Upper lobe of left lung (tissue), 6 donors: ENCODE measurements around the gene MAK. TPM values are rescaled to one million over a fixed set of nuclear protein-coding genes. Genes with fewer than 3 reads are reported as not detected.
"Not testable (repeated sequence)": the region's sequence is repeated elsewhere in the genome, so short reads cannot be mapped to it uniquely, and the experiment has no call there.

Source experiments
- ATAC-seq, 2 donors: fragments of 200-7000 bp; cut with Tn5 transposase; one replicate each; pipeline ENCODE4 v1.9.1; 2022; ENCODE audit warnings: mild to moderate bottlenecking in 2 of 2, moderate library complexity in 2 of 2; ENCODE audit not compliant: low FRiP score in 2 of 2
- DNase-seq, 2 donors: peaks; one replicate each; pipeline ENCODE4 v3.0.0-alpha.2; 2019 to 2020
- H3K27ac ChIP-seq, 4 donors: fragments of 200-600 bp; sonication (generic); one replicate each; pipeline ENCODE4 v1.5.1; 2016 to 2019
- H3K27me3 ChIP-seq, 4 donors: fragments of 200-600 bp; sonication (generic); one replicate each; pipeline ENCODE4 v1.5.1; 2017 to 2019
- H3K36me3 ChIP-seq, 4 donors: fragments of 200-600 bp; sonication (generic); one replicate each; pipeline ENCODE4 v1.5.1; 2016 to 2019
- H3K4me1 ChIP-seq, 4 donors: fragments of 200-600 bp; sonication (generic); one replicate each; pipeline ENCODE4 v1.5.1; 2018 to 2019
- H3K4me3 ChIP-seq, 4 donors: fragments of 200-600 bp; sonication (generic); one replicate each; pipeline ENCODE4 v1.5.1; 2017 to 2019; ENCODE audit warnings: mild to moderate bottlenecking in 2 of 4, moderate library complexity in 1 of 4
- H3K9me3 ChIP-seq, 4 donors: fragments of 200-600 bp; sonication (generic); one replicate each; pipeline ENCODE4 v1.5.1; 2018 to 2019
- CTCF ChIP-seq, 6 experiments: fragments of 450-650 bp in 4 of 6; fragments of 200-600 bp in 2 of 6; sonication (generic) in 2 of 6; IDR thresholded peaks; one replicate each; pipeline ENCODE4 v1.5.1; 2016 to 2019; ENCODE audit warnings: antibody characterized with exemption in 6 of 6
- EP300 ChIP-seq, 4 donors: sonication (generic); formaldehyde crosslinking; IDR thresholded peaks; one replicate each; pipeline ENCODE4 v1.5.1; 2017; ENCODE audit warnings: antibody characterized with exemption in 4 of 4, control low read depth in 2 of 4
- POLR2A ChIP-seq, 4 donors: fragments of 450-650 bp; IDR thresholded peaks; one replicate each; pipeline ENCODE4 v1.5.1; 2016 to 2017; ENCODE audit warnings: antibody characterized with exemption in 4 of 4, mild to moderate bottlenecking in 2 of 4
- POLR2AphosphoS5 ChIP-seq, 2 donors: sonication (generic); formaldehyde crosslinking; IDR thresholded peaks; one replicate each; pipeline ENCODE4 v1.5.1; 2017; ENCODE audit warnings: antibody characterized with exemption in 2 of 2
- WGBS, 2 donors: methylation state at CpG; one replicate each; pipeline ENCODE4 v1.1.5; 2017 to 2018; 5-methylcytosine and 5-hydroxymethylcytosine counted together
- total RNA-seq, 6 donors: library from RNA; depleted of rRNA in 4 of 6; stranded (reverse); fragments of >200 nt in 4 of 6; gene quantifications; one replicate each; pipeline versions ENCODE4 v1.1.0 to v1.2.1, GENCODE V29; 2016 to 2021
- donor health status: DM: no; HTN: no; CAD: no; lungs with moderate emphysema.
- donor health status: DM: no; HTN: yes; CAD: no; lungs with severe emphysema.

The MAK gene
- total RNA-seq, 6 donors from 2014 or later: 0.57 to 5.3 (median 1.8) TPM; not detected in 1

GRCh38 chr6:10746915-10747250 lies 91.5 kb downstream of the MAK start:
- ATAC-seq (no peak), DNase-seq (no peak)
- Histone ChIP-seq H3K9me3 (no peaks in the 10 kb centered on the region), H3K27me3 (no peaks in the 10 kb centered on the region), H3K27ac (peak overlapping the region; percentile 59 to 89 (median 86)), H3K36me3 (peaks cover 0 to 21% (median 9%) of the 10 kb centered on the region in 4 donors), H3K4me3 (peak overlapping the region in 3 of 4 donors; percentile 62 to 85 (median 74)), H3K4me1 (peaks cover 20 to 33% (median 25%) of the 10 kb centered on the region in 4 donors)
- TF ChIP-seq POLR2A (IDR thresholded peaks at IDR 0.05): no peak
- no peak for TF ChIP-seq CTCF (IDR thresholded peaks at IDR 0.05)
- TF ChIP-seq POLR2AphosphoS5 (IDR thresholded peaks at IDR 0.05): no peak
- no peak for TF ChIP-seq EP300 (IDR thresholded peaks at IDR 0.05)
- 31 to 32% methylated on average over 9 of the region's 9 CpGs for WGBS, 2 donors

- no peak for ATAC-seq
- DNase-seq: no peak
- H3K4me3 ChIP-seq: no peak overlapping the region
- TF ChIP-seq CTCF (IDR thresholded peaks at IDR 0.05): no peak
- no peak for TF ChIP-seq EP300 (IDR thresholded peaks at IDR 0.05)
- TF ChIP-seq POLR2A (IDR thresholded peaks at IDR 0.05): no peak
- TF ChIP-seq POLR2AphosphoS5 (IDR thresholded peaks at IDR 0.05): no peak
- H3K27me3 ChIP-seq: no peaks in the 10 kb centered on the region
- WGBS, 2 donors: 88 to 91% methylated on average over 5 of the region's 5 CpGs
- H3K36me3 ChIP-seq: peaks cover 0 to 6% (median 0%) of the 10 kb centered on the region in 4 donors
- H3K9me3 ChIP-seq: no peaks in the 10 kb centered on the region
- H3K27ac ChIP-seq: no peak overlapping the region
- peaks cover 20 to 30% (median 25%) of the 10 kb centered on the region in 4 donors for H3K4me1 ChIP-seq
Measured at GRCh38 chr6:10745116-10745515, 93.2 kb downstream of the MAK start.

- H3K4me3 ChIP-seq: no peak overlapping the region
- no peak for TF ChIP-seq CTCF (IDR thresholded peaks at IDR 0.05)
- no peak for TF ChIP-seq EP300 (IDR thresholded peaks at IDR 0.05)
- H3K9me3 ChIP-seq: no peaks in the 10 kb centered on the region
- ATAC-seq: no peak
- no peak for DNase-seq
- H3K27ac ChIP-seq: no peak overlapping the region
- 74 to 88% methylated on average over 5 to 6 of the region's 6 CpGs for WGBS, 2 donors
- peaks cover 0 to 5% (median 0%) of the 10 kb centered on the region in 4 donors for H3K36me3 ChIP-seq
- no peaks in the 10 kb centered on the region for H3K27me3 ChIP-seq
- peaks cover 4 to 14% (median 11%) of the 10 kb centered on the region in 4 donors for H3K4me1 ChIP-seq
Measured at GRCh38 chr6:10743515-10743914, 94.8 kb downstream of the MAK start.

GRCh38 chr6:10742251-10742650 lies 96.1 kb downstream of the MAK start:
- Histone ChIP-seq H3K27me3 (no peaks in the 10 kb centered on the region), H3K4me1 (peaks cover 0 to 9% (median 8%) of the 10 kb centered on the region in 4 donors), H3K27ac (no peak overlapping the region), H3K9me3 (no peaks in the 10 kb centered on the region), H3K4me3 (no peak overlapping the region), H3K36me3 (peaks cover 0 to 5% (median 0%) of the 10 kb centered on the region in 4 donors)
- DNase-seq (no peak), ATAC-seq (no peak)
- TF ChIP-seq EP300 (IDR thresholded peaks at IDR 0.05) (no peak), CTCF (IDR thresholded peaks at IDR 0.05) (no peak), POLR2A (IDR thresholded peaks at IDR 0.05) (no peak)
- 93 to 96% methylated on average over 12 of the region's 12 CpGs for WGBS, 2 donors

- H3K4me3 ChIP-seq, H3K27ac ChIP-seq, H3K27me3 ChIP-seq, H3K4me1 ChIP-seq, DNase-seq, ATAC-seq, H3K9me3 ChIP-seq, H3K36me3 ChIP-seq: not testable (repeated sequence)
- 86 to 97% methylated on average over 3 to 4 of the region's 4 CpGs for WGBS, 2 donors
Measured at GRCh38 chr6:10741643-10742042, 96.7 kb downstream of the MAK start.
